ENCODE results near the gene AFF2.
"Not testable (repeated sequence)": the region's sequence is repeated elsewhere in the genome, so short reads cannot be mapped to it uniquely, and the experiment has no call there.

Gene AFF2

DNA sequence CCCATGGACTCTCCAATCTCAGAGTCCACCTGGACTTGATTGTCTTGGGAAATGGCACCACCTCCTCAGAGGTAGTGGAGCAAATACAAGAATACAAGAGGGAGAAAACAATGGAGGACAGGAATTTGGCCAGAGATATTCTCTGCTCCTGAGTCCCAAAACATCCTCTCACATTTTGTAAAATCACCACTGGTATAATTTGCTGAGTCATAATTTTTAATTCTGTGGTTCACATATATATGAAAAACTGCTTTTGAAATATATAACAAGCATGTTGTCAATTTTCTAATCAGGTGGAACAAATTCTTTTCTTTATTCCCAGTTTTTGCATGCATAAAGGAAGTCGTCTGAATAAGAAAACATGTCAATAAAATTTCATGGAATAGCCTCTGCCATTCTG lies 356.1 kb downstream of the AFF2 start:
- DNase-seq (ENCODE audit: low read depth): no peak

DNA sequence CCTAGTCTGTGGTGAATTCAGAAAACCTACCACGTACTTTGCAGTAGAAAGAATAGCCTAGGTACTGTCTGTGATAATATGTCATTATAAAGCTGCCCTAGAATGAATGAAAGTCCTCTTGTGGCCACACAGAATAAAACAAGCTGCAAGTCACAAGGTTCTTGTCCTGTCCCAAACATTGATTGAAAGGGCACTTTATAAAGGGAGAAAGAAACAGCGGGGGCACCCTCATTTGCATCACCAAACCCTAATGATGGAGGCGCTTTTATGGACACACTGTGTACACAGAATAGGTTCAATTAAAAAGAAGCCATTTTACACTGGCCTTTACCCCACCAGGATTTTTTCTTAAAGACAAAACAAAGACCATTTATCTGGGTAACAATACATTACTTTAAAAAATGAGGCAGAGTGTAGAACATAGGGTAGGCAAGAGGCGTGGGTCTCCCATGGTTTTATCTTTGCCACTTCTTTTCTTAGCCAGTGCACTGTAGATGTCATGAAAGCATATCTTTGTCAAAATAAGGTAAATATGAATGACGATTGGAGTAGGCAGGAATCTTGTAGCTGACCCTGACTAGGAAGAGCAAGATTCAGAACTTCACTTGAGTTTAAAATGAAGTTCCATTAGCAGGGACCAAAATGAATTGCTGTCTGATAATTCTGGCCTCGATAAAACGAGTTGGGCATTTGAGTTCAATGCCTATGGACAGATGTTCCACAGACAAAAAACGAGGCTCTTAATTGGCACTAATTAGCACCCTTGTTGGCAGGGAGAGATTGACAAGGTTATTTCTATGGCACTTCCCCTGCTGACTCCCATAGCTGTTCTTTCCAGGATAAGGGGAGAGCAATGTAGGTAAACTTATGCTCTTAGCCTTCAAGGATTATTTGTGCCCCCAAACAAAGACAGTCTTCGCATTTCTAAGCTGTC lies 365.1 kb downstream of the AFF2 start:
- DNase-seq (ENCODE audit: low read depth): no peak

DNA sequence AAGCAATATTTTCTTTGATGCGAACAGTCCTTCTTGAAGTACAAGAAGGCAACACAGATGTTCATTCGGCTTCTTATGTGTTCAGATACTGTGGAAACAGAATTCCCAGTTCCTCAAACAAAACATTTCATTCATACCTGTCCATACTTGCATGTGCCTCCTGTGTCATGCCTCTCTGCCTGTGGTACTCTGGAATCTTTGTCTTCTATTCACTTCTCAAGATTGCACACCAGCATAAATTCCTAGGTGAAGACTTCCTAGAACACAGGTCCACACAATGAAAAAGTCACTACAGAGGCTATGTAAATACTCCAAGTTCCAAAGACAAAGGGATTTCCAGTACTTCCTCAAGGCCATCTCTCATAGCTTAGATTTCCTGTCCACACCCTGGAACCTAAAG lies 367.2 kb downstream of the AFF2 start:
- no peak for DNase-seq (ENCODE audit: low read depth)

DNA sequence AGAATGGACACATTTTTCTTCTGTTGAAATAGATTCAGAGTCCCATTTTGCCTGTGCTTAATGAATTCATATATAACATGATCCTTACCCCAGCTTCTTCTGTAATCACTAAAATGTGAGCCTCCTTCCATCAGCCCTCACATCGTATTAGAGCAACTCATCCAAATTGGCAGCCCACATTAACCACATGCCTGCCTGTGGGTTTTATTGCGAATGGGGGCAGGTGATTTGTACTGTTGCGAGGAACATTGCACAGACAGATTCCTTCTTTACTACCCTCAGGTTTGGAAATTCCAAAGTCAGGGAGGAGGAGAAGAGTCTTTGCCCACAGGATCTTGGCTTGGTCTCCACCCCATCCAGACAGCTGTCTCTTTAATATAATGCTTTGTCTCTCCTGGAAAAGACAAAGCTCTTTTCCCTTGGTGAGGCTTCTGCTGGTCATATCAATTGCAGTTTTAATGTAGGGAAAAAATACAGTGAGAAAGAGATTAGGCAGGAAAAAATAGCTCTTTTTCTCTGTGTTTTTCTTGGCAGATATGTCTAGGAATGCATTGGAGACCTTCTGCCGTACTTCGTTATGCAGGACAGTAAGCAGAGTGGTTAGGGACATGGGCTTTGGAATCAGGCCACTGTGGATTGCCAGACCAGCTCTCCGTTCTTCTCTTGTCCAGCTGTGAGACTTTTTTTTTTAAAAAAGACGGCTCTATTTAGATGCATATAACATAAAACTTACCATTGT lies 371.2 kb downstream of the AFF2 start:
- DNase-seq (ENCODE audit: low read depth): no peak

DNA sequence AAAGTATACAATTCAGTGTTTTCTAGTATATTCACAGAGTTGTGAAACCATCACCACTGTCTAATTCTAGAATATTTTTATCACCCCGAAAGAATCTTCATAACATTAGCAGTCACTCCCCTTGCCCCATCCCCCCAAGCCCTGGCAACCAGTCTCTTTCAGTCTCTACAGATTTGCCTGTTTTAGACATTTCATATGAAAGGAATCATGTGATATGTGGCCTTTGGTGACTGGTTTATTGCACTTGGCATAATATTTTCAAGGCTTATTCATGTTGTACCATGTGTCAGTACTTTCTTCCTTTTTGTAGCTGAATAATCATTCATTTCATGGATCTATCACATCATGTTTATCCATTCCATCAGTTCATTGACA lies 371.7 kb downstream of the AFF2 start:
- DNase-seq (ENCODE audit: low read depth): no peak

DNA sequence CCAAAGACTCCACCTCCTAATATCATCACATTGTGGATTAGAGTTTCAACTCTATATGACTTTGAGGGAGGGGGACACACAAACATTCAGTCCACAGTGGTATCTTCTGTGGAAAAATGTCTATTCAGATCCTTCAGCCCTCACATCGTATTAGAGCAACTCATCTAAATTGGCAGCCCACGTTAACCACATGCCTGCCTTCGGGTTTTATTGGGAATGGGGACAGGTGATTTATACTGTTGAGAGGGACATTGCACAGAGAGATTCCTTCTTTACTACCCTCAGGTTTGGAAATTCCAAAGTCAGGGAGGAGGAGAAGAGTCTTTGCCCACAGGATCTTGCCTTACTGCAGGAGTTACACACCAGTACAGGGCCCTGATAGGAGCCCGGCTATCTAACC lies 372.5 kb downstream of the AFF2 start:
- no peak for DNase-seq (ENCODE audit: low read depth)

DNA sequence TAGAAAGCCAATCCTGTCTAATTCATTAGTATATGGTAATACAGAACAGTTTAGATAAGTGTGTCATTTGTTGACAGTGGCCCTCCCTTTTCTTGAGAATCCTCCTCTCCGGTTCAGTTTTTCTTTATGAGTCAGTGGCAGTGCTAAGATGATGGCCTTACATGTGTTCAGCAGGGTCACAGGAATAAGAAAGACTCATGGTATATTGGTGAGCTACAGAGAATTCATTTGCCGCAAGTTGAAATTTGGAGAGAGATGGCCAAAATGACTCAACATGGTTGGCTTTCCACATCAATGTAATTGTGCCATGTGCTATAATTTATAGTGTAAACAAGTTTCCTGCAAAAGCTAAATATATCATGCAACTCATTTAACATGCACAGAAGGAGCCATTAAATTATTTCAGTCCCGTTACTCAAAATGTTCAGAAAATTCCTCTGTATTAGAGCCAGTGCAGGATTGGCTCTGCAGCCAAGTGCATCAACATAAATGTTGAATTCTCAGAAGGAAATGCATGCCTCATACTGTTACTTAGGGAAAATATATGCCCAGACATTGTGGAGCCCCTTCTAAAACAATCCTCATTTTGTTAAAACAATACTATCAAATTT lies 374.3 kb downstream of the AFF2 start:
- DNase-seq (ENCODE audit: low read depth): no peak

DNA sequence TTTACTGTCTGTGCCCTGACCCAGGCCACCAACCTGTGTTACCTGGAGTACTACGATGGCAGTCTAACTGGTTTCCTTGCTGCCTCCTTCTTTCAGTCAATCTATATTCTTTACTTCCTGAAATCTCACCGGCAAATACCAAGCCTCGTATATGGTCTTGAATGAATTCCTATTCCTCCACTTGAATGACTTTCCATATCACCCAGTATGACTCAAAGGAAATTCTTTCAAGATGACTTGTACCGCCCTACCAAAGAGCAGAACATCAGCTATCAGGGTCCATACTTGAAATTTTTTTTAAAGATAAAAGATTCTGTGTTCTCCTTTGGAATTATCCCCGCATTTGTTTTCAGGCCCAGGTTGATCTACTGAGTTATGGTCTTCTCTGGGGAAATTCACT lies 378.0 kb downstream of the AFF2 start:
- DNase-seq (ENCODE audit: low read depth): no peak

DNA sequence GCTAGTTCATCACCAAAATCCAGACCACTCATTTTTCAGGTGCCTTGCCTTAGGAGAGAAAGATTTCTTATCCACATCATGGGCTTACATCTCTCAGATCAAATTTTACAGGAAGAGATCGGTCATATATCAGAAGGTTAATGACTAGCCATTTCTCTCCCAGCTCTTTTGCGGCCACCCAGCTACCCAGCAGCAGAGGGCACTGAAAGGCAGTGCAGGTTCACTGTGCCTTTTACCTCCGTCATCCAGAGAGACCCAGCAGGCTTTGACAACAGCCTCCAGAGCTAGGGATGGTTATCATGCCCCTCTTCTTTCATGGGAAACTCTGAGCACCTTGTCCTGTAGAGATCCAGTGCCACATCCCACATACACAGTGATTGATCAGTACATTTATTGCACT lies 384.8 kb downstream of the AFF2 start:
- DNase-seq (ENCODE audit: low read depth): no peak

DNA sequence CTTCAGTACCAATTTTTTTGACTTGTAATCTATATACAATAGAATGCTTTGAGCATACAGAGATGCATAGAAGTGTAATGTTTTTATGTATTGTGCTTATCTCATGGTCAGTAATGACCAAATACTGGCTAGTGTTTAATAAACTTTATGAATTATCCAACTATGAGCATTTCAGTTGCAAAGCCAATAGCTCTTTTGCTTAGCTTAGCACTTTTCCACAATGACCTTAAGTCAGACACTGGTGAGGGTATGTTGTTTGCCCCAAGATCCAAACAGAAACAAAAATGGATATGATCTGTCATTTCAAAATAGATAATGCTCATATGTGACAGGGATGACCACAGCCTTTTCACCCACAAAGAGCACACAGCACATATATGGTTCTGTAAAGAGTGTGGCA lies 393.0 kb downstream of the AFF2 start:
- no peak for DNase-seq (ENCODE audit: low read depth)

DNA sequence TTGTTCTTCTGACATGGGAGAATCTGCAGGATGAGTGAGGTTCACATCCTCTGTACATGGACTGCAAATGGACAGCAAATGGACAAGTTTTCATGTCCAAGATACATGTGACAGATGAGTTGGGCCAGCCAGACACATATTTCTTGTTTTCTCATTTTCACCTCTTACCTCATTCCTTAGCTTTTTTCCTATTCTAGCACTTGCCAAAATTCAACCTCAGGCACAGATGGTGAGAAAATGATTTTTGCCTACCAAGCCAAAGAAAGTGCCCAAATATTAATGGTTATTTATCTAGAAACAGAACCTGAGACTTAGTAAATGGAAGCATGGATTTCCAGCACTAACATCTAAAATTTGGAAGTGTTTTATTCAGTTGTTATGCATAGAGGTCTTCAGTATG lies 402.2 kb downstream of the AFF2 start:
- DNase-seq (ENCODE audit: low read depth): no peak

DNA sequence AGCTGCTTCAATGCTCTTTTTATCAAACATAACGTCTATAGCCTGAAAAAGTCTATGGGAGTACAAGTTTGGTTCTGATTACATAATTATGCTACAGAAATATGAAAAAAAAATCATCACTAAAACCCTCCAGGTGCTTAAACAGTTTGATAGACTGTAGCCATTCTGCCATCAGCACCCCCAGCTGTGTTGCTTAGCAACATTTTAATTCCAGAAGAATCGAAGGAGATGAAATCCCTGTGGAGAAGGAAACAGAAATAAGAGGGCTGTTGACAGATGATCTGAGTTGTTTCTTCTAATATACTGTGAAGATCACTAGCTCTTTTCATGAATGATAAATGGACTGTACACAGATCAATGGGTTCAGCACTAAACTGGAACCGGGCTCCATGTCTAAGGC lies 402.8 kb downstream of the AFF2 start:
- no peak for DNase-seq (ENCODE audit: low read depth)

DNA sequence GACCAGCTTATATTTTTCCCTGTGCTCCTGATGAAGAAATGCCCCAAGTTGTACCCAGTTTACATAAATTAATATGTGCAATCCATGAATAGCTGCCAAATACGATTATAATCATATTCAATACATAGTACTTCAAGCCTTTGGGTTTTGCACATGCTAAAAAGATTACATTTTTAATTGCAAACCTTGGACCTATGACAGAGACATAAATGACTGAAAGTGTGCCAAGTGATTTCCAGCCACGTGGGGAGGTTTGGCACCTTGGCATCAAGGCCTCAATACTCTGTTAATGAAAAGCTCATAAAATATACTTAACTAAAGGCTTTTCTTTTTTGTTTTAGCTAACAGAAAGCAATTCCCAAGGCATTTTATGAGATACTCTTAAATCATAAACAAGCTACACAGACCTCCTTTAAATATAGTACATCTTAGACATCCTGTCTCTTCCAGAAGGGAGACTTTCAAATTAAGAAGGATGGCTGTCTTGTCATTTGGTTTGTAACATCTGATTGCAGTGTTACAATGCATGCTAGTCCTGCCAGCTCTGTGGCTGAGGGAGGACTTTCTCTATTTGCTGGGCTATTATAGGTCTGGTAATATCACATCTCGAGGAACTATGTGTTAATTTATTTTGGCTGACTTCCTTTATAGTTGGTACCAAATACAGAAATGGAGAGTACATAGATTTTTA lies 404.1 kb downstream of the AFF2 start:
- DNase-seq (ENCODE audit: low read depth): no peak

DNA sequence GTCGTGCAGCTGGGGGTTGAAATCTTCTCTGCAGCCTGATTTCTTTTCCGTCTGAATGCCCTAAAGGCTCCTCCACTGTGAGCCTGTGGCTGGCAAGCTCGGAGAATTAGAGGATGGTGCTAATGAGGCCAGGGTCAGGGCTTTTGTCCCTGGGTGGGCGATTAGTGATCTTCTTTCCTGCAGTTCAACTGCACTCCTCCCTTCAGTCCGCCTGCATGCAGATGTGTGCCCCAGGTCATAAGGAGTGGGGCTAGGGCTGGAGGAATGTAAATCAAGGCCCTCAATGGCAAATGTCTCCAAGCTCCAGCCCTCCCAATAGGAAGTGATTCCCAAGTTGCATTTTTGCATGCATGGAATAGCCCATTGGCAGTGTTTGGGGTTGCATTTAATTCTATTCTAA lies 405.0 kb downstream of the AFF2 start:
- no peak for DNase-seq (ENCODE audit: low read depth)

DNA sequence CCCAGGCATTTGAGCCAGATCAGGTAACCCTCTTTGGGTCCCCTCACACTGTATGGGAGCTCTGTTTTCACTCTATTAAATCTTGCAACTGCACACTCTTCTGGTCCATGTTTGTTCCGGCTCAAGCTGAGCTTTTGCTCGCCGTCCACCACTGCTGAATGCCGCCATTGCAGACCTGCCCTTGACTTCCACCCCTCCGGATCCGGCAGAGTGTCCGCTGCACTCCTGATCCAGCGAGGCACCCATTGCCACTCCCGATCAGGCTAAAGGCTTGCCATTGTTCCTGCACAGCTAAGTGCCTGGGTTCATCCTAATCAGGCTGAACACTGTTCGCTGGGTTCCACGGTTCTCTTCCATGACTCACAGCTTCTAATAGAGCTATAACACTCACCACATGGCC lies 406.2 kb downstream of the AFF2 start:
- DNase-seq (ENCODE audit: low read depth): not testable (repeated sequence)

DNA sequence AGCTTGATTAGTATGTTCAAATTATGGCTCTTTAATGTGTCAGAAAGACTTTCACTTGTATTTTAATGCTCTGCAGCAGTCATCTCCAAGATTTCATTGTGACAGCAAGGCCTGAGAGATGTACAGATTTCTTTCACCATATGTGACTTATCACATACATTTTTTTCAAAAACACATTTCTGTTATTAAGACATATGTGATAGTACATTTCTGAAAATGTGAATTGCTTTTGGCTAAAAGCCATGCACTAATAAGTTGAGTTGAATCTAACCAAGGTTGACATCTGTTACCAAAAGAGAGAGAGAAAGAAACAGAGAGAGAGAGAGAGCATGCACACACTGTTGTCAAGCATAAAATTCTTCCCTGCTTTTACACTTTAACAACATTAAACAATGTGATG lies 409.3 kb downstream of the AFF2 start:
- no peak for DNase-seq (ENCODE audit: low read depth)

DNA sequence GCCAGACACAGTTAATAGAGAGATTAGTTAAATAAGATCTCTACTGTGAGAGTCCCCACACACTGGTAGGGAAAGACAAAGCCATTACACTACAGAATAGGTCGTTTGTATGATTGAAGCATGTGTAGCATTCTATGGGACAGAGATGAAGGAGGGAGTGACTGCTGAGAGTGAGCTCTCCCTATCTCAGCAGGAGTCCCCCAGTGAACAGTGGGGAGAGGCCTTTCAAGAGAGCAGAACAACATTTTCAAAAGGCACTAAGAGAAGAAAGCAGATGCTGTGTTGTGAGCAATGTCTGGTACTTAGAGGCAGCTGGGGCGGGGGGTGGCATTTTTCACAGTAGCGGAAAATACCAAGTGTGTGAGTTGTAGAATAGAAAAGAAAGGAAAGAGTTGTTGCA lies 413.6 kb downstream of the AFF2 start:
- no peak for DNase-seq (ENCODE audit: low read depth)

DNA sequence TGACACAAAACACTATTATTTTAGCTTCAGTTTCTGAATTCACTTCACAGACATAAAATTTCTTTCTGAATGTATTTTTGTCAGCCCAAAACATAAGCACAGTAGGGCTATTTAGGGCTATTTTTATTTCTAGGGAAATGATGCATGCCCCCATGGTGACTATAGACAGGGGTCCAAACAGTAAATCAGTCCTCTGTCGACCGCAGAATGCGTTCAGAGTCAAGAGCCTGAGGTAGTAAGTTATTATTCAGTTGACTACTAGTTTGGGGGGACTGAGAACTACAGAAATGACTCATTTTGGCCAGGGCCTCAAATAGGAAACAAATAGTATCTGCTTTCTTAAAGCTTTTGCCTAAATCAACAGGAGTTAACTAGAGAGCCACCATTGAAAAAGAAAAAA lies 414.4 kb downstream of the AFF2 start:
- DNase-seq (ENCODE audit: low read depth): no peak

DNA sequence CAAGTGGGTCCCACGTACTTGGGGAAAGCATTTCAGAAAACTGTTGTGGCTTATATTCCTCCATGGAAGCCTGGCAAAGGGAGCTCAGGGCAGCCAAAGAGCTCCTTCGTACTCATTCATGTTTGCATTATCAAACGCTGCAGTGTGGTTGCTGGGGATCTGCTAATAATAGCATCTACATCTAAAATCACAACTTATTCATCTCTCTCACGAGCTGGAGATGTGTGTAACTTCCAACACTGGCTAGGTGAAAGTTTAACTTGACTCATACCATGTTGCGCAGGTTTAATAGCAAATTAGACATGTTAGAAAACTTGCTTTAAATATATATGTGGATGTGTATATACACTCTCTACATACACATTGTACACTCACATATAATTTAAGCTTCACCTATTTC lies 415.1 kb downstream of the AFF2 start:
- no peak for DNase-seq (ENCODE audit: low read depth)

DNA sequence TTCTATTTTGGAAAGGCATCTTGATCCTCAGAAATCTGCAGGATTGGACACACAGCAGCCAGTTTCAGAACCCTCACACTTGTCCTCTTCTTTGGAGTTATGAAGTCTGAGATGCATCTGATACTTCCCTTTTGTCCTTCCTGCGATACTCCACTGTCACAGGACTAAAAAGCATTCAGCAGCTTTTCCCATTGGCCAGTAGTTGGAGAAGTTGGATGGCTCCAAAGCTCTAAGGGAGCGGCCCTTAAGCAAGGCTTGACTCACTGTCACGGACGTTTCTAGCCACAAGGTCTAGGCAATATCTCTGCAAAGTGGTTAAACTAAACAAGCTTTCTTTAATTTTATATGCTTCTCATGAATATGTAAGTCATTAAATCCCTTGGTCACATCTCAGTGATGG lies 417.0 kb downstream of the AFF2 start:
- DNase-seq (ENCODE audit: low read depth): no peak

DNA sequence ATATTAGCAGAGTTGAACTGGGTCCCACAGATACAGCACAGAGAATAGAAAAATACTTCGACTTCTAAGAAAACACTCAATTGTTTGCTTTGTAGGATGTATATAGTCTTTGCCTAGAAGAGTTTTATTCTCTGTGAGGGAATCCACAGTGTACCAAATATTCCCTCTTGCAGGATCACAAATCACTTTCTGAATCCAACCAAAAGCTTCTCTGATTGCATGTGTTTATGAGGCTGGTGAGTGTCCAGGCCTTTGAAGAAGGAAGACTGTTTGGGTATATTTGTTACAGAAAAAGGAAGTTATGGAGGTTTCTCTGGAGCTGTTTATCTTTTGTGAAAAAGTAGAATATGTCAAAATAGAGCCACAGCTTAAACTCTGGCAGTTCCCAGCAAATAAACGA lies 423.2 kb downstream of the AFF2 start:
- no peak for DNase-seq (ENCODE audit: low read depth)

DNA sequence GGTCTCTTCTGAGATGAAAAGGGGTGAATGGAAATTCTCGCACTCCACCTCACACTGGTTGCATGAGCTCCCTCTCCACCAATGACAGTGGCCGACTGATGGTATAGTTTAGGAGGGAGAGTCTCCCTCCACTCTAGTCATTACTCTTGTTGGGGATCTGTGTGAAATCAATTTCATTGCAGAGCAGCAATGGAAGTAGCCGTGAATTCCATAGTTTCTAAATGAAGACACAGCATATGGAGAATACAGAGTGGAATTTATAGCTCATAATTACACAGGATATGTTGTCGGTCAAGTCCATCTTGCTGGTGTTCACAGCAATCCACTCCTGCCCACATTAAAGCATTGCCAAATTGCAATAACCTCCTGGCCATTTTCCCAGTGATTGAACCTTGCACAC lies 426.0 kb downstream of the AFF2 start:
- no peak for DNase-seq (ENCODE audit: low read depth)

DNA sequence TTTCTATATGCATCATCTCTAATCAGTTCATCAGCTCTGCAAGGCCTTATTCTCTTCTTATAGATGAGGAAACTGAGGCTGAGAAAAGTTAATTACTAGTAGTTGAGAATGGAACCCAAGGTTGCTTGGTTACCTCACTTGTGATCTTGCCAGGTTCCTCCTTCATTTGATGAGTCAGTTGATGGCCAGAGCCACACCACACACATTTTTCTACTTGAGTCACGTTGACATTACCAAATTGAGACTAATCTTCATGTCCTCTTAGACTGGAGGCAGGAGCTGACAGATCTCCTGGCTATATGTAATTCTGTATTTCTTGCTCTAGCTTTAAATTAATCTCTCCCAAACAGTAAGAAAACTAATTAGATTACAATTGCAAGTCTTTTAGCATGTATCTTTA lies 428.4 kb downstream of the AFF2 start:
- no peak for DNase-seq (ENCODE audit: low read depth)

Data from stimulated activated CD4-positive, alpha-beta T cell treated with anti-CD3 and anti-CD28 coated beads, Interleukin-2, amount 100 ng/mL, for 4 hours (primary cell).